Measurements from ENCODE around the gene FRK. TPM values are rescaled to one million over a fixed set of nuclear protein-coding genes. Genes with fewer than 3 reads are reported as not detected.
"Not testable (repeated sequence)": the region's sequence is repeated elsewhere in the genome, so short reads cannot be mapped to it uniquely, and the experiment has no call there.

FRK gene
- total RNA-seq, 1 experiment from 2014 or later: 17.2 TPM

DNA sequence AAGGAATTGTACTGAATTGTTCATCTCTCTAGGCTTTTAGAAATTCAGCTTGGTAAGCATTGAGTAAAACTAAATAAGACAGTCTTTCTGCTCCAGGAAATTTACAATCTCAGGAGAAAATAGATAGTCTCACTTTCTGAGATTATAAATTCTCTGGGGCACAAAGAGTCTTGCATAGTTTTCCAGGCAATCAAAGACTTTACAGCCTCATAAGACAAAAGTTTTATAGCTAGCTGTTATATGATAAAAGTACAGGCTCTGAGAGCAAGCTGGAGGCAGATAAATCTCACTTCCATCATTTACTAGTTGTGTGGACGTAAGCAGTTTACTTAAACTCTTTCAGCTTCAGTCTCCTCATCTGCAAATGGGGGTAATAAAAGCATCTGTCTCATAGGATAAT, 11.4 kb downstream of the FRK start:
- intact Hi-C loops (cut with micrococcal nuclease; ENCODE audit: unreplicated experiment): no loop called here
- TF ChIP-seq EZH2 (IDR thresholded peaks at IDR 0.05; ENCODE audit: low read depth): no peak
- TF ChIP-seq, protein P1, sequence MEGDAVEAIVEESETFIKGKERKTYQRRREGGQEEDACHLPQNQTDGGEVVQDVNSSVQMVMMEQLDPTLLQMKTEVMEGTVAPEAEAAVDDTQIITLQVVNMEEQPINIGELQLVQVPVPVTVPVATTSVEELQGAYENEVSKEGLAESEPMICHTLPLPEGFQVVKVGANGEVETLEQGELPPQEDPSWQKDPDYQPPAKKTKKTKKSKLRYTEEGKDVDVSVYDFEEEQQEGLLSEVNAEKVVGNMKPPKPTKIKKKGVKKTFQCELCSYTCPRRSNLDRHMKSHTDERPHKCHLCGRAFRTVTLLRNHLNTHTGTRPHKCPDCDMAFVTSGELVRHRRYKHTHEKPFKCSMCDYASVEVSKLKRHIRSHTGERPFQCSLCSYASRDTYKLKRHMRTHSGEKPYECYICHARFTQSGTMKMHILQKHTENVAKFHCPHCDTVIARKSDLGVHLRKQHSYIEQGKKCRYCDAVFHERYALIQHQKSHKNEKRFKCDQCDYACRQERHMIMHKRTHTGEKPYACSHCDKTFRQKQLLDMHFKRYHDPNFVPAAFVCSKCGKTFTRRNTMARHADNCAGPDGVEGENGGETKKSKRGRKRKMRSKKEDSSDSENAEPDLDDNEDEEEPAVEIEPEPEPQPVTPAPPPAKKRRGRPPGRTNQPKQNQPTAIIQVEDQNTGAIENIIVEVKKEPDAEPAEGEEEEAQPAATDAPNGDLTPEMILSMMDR (conservative IDR thresholded peaks at IDR 0.05): no peak
- peaks cover 31% of the 10 kb centered on the region for H3K79me2 ChIP-seq (ENCODE audit: low read depth)
- BruUV-seq (replicated peaks): no TSS peak
- no peaks in the 10 kb centered on the region for H3K9me3 ChIP-seq (ENCODE audit: insufficient read depth, low read depth)
- H3F3A ChIP-seq (ENCODE audit: insufficient read depth, low read depth): 0 out of 2 replicates have a peak, but pooled peaks cover 4% of the 10 kb centered on the region
- H3K27ac ChIP-seq: no peak overlapping the region
- no peak for DNase-seq
- H3K27me3 ChIP-seq (ENCODE audit: insufficient read depth, low read depth): no peaks in the 10 kb centered on the region
- 0 out of 2 replicates have a peak, but pooled peaks cover 13% of the 10 kb centered on the region for H3K36me3 ChIP-seq (ENCODE audit: low read depth)
- H3K4me1 ChIP-seq (replicated peaks; ENCODE audit: insufficient read depth): no peaks in the 10 kb centered on the region
- no peak overlapping the region for H3K4me3 ChIP-seq
- no peaks in the 10 kb centered on the region for H4K20me1 ChIP-seq (ENCODE audit: insufficient read depth)
- 0 out of 2 replicates have a peak, but pooled peaks cover 4% of the 10 kb centered on the region for H3K9me2 ChIP-seq (ENCODE audit: insufficient read depth)
- CTCF ChIA-PET: interaction anchor here (0.5 to 0.6 kb wide), 2 partner anchors 47 to 513 kb away, joined by 4 to 7 read pairs; no protein-coding TSS in a partner anchor
- H3K4me2 ChIP-seq: no peak overlapping the region
- POLR2A ChIA-PET (ENCODE audit: unreplicated experiment): interaction anchor here (0.5 kb wide), 1 partner anchor 508 kb away, joined by 3 read pairs; no protein-coding TSS in a partner anchor
- H2AFZ ChIP-seq: no peak overlapping the region

- POLR2A ChIA-PET (ENCODE audit: unreplicated experiment): no interaction called here
- Histone ChIP-seq H3K9me3 (ENCODE audit: insufficient read depth, low read depth) (peaks cover 3% of the 10 kb centered on the region; the same call in 1 of the 2 replicates), H3K4me3 (no peak overlapping the region)
These were observed 13.3 kb downstream of the FRK start for GRCh38 chr6:116047173-116047933.

GRCh38 chr6:116046737-116047136, 14.0 kb downstream of the FRK start:
- BruUV-seq (replicated peaks): no TSS peak

More at GRCh38 chr6:116047173-116047933, 13.3 kb downstream of the FRK start:
- CTCF ChIA-PET: interaction anchor here (0.7 kb wide), 1 partner anchor 70 kb away, joined by 4 read pairs; no protein-coding TSS in a partner anchor
- BruUV-seq (replicated peaks): no TSS peak
- Histone ChIP-seq H3K27me3 (ENCODE audit: insufficient read depth, low read depth) (no peaks in the 10 kb centered on the region), H4K20me1 (ENCODE audit: insufficient read depth) (no peaks in the 10 kb centered on the region), H3K4me1 (replicated peaks; ENCODE audit: insufficient read depth) (no peaks in the 10 kb centered on the region), H3K27ac (no peak overlapping the region), H2AFZ (no peak overlapping the region), H3K79me2 (ENCODE audit: low read depth) (peaks cover 28% of the 10 kb centered on the region), H3K9me2 (ENCODE audit: insufficient read depth) (no peaks in the 10 kb centered on the region), H3K36me3 (ENCODE audit: low read depth) (0 out of 2 replicates have a peak, but pooled peaks cover 8% of the 10 kb centered on the region), H3K4me2 (no peak overlapping the region), H3F3A (ENCODE audit: insufficient read depth, low read depth) (0 out of 2 replicates have a peak, but pooled peaks cover 4% of the 10 kb centered on the region)
- no peak for TF ChIP-seq EZH2 (IDR thresholded peaks at IDR 0.05; ENCODE audit: low read depth)
- TF ChIP-seq, protein P1 (conservative IDR thresholded peaks at IDR 0.05): no peak
- intact Hi-C loops (cut with micrococcal nuclease; ENCODE audit: unreplicated experiment): no loop called here
- DNase-seq: no peak

DNA sequence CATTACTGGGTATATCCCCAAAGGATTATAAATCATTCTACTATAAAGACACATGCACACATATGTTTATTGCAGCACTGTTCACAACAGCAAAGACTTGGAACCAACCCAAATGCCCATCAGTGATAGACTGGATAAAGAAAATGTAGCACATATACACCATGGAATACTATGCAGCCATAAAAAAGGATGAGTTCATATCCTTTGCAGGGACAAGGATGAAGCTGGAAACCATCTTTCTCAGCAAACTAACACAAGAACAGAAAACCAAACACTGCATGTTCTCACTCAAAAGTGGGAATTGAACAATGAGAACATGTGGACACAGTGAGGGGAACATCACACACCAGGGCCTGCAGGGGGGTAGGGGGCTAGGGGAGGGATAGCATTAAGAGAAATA, 14.4 kb downstream of the FRK start:
- H3K36me3 ChIP-seq (ENCODE audit: low read depth): not testable (repeated sequence)

More at GRCh38 chr6:116046737-116047136, 14.0 kb downstream of the FRK start:
- intact Hi-C loops (cut with micrococcal nuclease; ENCODE audit: unreplicated experiment): no loop called here
- Histone ChIP-seq H3K4me3 (no peak overlapping the region), H3K9me3 (ENCODE audit: insufficient read depth, low read depth) (peaks cover 7% of the 10 kb centered on the region; the same call in 1 of the 2 replicates), H3K79me2 (ENCODE audit: low read depth) (peaks cover 24% of the 10 kb centered on the region), H3K27me3 (ENCODE audit: insufficient read depth, low read depth) (no peaks in the 10 kb centered on the region), H3K36me3 (ENCODE audit: low read depth) (0 out of 2 replicates have a peak, but pooled peaks cover 8% of the 10 kb centered on the region), H3K4me2 (no peak overlapping the region), H4K20me1 (ENCODE audit: insufficient read depth) (no peaks in the 10 kb centered on the region), H3K9me2 (ENCODE audit: insufficient read depth) (no peaks in the 10 kb centered on the region), H3K27ac (no peak overlapping the region), H3K4me1 (replicated peaks; ENCODE audit: insufficient read depth) (no peaks in the 10 kb centered on the region), H3F3A (ENCODE audit: insufficient read depth, low read depth) (0 out of 2 replicates have a peak, but pooled peaks cover 4% of the 10 kb centered on the region), H2AFZ (no peak overlapping the region)
- ChIA-PET CTCF (interaction anchor here (0.7 kb wide), 1 partner anchor 71 kb away, joined by 4 read pairs; no protein-coding TSS in a partner anchor), POLR2A (ENCODE audit: unreplicated experiment) (no interaction called here)
- no peak for DNase-seq
- no peak for TF ChIP-seq EZH2 (IDR thresholded peaks at IDR 0.05; ENCODE audit: low read depth)
- TF ChIP-seq, protein P1 (conservative IDR thresholded peaks at IDR 0.05): no peak

More for the DNA sequence above, 14.4 kb downstream of the FRK start:
- intact Hi-C loops (cut with micrococcal nuclease; ENCODE audit: unreplicated experiment); CTCF ChIA-PET; H2AFZ ChIP-seq; H3K9me2 ChIP-seq (ENCODE audit: insufficient read depth); H3K27me3 ChIP-seq (ENCODE audit: insufficient read depth, low read depth); H3K4me2 ChIP-seq; H3K27ac ChIP-seq; H3K4me1 ChIP-seq (replicated peaks; ENCODE audit: insufficient read depth); H3K4me3 ChIP-seq; DNase-seq; H3F3A ChIP-seq (ENCODE audit: insufficient read depth, low read depth); H4K20me1 ChIP-seq (ENCODE audit: insufficient read depth); BruUV-seq (replicated peaks); H3K9me3 ChIP-seq (ENCODE audit: insufficient read depth, low read depth); POLR2A ChIA-PET (ENCODE audit: unreplicated experiment): not testable (repeated sequence)
- peaks cover 19% of the 10 kb centered on the region for H3K79me2 ChIP-seq (ENCODE audit: low read depth)
